ENCODE measurements around the gene SH3RF3.

The SH3RF3 gene

DNA sequence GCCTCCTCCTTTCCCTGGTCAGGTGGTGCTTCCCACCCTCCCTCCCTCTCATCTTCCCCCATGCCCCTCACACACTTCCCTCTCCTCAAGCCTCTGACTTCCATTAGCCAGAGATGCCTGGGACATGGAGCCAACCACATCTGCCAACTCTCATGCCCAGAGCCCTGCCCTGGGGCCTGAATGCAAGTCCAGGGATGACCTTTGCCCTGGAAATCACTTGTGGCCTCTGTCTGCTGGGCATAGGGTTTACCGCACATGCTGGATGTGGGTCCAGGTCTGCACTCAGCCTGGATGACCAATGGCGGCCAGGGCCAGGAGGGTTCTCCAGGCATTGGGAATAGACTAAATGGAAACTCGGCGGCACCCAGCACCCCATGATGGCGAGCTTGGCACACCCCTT, 385.9 kb downstream of the SH3RF3 start:
- no peak for TF ChIP-seq FOXP2 (optimal IDR thresholded peaks at IDR 0.05; ENCODE audit: borderline replicate concordance, extremely low read depth, extremely low read length, insufficient read depth)
- no peak for TF ChIP-seq SIN3A (IDR thresholded peaks at IDR 0.05; ENCODE audit: borderline replicate concordance, insufficient read depth, low read length)
- TF ChIP-seq POLR2AphosphoS5 (IDR thresholded peaks at IDR 0.05; ENCODE audit: low read depth, low read length), result no peak
- TF ChIP-seq, protein P1, sequence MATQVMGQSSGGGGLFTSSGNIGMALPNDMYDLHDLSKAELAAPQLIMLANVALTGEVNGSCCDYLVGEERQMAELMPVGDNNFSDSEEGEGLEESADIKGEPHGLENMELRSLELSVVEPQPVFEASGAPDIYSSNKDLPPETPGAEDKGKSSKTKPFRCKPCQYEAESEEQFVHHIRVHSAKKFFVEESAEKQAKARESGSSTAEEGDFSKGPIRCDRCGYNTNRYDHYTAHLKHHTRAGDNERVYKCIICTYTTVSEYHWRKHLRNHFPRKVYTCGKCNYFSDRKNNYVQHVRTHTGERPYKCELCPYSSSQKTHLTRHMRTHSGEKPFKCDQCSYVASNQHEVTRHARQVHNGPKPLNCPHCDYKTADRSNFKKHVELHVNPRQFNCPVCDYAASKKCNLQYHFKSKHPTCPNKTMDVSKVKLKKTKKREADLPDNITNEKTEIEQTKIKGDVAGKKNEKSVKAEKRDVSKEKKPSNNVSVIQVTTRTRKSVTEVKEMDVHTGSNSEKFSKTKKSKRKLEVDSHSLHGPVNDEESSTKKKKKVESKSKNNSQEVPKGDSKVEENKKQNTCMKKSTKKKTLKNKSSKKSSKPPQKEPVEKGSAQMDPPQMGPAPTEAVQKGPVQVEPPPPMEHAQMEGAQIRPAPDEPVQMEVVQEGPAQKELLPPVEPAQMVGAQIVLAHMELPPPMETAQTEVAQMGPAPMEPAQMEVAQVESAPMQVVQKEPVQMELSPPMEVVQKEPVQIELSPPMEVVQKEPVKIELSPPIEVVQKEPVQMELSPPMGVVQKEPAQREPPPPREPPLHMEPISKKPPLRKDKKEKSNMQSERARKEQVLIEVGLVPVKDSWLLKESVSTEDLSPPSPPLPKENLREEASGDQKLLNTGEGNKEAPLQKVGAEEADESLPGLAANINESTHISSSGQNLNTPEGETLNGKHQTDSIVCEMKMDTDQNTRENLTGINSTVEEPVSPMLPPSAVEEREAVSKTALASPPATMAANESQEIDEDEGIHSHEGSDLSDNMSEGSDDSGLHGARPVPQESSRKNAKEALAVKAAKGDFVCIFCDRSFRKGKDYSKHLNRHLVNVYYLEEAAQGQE (IDR thresholded peaks at IDR 0.05; ENCODE audit: insufficient read depth in 1 of 2, low read depth in 2 of 2, low read length in 2 of 2), result no peak
- TF ChIP-seq TAF1 (IDR thresholded peaks at IDR 0.05; ENCODE audit: borderline replicate concordance, insufficient read depth, low read length), result no peak

DNA sequence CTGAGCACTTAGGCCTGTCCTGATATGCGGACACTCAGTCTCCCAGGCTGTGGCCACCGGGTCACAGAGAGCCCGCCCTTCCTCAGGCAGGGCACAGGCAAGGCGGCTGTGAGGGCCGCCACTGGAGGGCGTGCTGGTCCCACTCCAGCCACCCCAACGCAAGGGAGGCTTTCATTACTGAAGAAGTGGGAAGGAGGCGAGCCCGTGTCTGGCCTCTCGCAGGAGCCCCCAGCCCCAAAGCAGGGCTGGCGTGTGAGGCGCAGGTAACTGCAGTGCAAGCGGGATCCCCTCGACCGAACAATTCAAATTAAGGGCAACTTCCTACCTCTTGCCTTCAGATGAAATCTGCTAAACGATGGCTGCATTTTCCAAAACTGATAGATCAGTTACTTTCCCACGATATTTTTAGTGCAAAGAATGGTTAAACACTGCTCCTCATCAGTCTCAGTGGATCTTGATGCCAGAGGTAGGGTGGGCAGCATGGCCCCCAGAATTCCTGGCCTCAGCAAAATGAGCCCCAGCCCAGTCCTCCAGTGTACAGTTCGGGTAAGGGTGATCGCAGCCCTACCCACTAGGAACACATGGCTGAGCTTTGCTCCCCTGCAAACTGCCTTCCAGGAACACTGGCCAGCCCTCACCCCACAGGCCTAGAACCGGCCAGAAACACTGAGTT, 387.6 kb downstream of the SH3RF3 start:
- no peak for TF ChIP-seq TAF1 (IDR thresholded peaks at IDR 0.05; ENCODE audit: borderline replicate concordance, insufficient read depth, low read length)

DNA sequence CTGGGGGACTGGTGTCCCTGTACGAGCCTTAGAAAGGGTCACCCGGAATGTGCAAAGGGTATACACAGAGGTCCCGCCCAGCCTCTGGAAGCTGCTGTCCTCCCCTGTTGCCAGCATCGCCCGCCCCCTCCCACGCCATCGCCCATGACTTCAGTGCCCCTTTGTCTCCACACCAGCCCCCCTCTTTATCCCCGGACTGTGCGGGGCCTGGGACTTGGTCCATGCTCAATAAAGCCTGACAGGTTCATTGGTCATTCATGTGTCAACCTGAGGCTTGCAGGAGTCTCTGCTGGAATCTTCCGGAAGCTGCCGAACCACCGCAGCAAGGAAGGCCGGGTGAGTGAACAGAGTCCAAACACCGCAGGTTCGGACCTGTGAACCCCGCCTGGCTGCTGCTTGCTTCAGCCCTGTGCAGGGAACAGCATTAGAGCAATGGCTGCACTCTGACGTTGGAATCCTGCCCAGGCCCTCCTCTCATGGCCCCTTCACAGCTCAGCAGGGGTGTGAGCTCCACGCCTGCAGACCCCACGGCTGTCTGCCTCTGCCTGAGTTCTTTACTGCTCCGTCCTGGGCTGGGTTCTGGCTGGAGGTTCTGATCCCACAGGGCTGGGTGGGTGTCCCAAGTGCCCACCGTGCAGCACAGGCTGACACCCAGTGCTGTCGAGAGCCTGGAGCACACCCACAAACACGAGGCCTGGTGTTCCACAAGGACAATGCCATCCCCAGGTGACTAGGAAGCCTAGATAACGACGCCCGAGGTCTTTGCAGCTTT, 388.3 kb downstream of the SH3RF3 start:
- TF ChIP-seq TAF1 (IDR thresholded peaks at IDR 0.05; ENCODE audit: borderline replicate concordance, insufficient read depth, low read length) (no peak), FOXP2 (optimal IDR thresholded peaks at IDR 0.05; ENCODE audit: borderline replicate concordance, extremely low read depth, extremely low read length, insufficient read depth) (no peak), POLR2AphosphoS5 (IDR thresholded peaks at IDR 0.05; ENCODE audit: low read depth, low read length) (no peak), SIN3A (IDR thresholded peaks at IDR 0.05; ENCODE audit: borderline replicate concordance, insufficient read depth, low read length) (no peak)
- TF ChIP-seq, protein P1 (IDR thresholded peaks at IDR 0.05; ENCODE audit: insufficient read depth in 1 of 2, low read depth in 2 of 2, low read length in 2 of 2), result no peak

DNA sequence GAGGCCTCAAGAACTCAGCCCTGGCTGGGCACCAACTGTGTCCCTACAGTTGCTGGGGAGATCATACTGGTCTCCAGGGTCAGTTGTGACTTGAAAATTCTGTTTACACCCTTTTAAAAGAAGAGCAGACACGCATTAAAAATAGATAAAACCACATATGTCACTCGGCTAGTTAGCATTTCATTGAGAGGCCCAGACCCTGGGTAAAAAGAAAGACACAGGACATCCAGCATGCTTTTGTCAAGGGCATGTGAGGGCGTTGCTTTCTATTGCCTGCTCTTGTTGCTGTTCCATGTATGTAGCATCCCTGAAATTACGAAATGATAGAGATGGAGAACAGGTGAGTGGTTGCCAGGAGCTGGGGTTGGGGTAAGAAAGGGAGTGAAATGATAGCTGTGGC, 390.5 kb downstream of the SH3RF3 start:
- TF ChIP-seq POLR2AphosphoS5 (IDR thresholded peaks at IDR 0.05; ENCODE audit: low read depth, low read length) (no peak), SIN3A (IDR thresholded peaks at IDR 0.05; ENCODE audit: borderline replicate concordance, insufficient read depth, low read length) (no peak), TAF1 (IDR thresholded peaks at IDR 0.05; ENCODE audit: borderline replicate concordance, insufficient read depth, low read length) (no peak)
- TF ChIP-seq, protein P1 (IDR thresholded peaks at IDR 0.05; ENCODE audit: insufficient read depth in 1 of 2, low read depth in 2 of 2, low read length in 2 of 2), result no peak

DNA sequence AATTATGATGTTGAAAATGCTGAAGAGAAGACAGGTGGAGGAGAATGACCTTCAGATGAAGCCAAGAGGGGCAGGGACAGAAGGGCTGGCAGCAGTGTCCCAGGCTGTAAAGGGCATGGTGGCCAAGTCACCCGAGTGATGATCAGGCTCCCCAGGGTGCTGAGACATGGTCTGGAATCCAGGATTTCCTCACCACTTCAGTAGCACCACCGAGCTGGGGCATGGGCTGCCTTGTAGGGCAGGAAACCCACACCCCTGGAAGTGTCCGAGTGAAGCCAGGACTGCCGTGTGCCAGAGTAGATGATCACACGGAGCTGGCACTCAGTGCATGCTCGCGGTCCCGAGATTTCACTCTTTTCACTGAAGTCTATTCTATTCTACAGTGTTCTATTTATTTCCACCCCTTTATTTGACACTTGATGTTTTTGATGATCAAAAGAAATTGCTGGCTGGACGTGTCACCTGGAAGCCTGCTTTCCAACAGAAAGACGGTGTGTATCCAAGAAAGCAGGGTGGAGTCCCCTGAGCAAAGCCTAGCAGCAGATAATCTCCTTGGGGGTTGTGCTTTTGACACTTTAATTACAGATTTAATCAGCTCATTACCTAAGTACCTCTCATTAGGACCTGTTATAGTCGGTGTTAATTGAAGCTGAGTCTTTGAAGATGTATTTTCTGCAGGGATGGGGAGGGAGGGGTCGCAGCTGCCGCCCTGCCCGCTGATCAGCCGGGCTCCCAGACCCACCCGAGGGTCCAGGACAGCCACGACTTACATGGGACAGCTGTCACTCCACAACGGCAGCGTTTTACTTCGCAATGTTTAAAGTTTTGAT, 392.4 kb downstream of the SH3RF3 start:
- TF ChIP-seq, protein P1 (IDR thresholded peaks at IDR 0.05; ENCODE audit: insufficient read depth in 1 of 2, low read depth in 2 of 2, low read length in 2 of 2), result no peak
- TF ChIP-seq POLR2AphosphoS5 (IDR thresholded peaks at IDR 0.05; ENCODE audit: low read depth, low read length), result no peak
- no peak for TF ChIP-seq SIN3A (IDR thresholded peaks at IDR 0.05; ENCODE audit: borderline replicate concordance, insufficient read depth, low read length)
- TF ChIP-seq FOXP2 (optimal IDR thresholded peaks at IDR 0.05; ENCODE audit: borderline replicate concordance, extremely low read depth, extremely low read length, insufficient read depth), result no peak
- TF ChIP-seq TAF1 (IDR thresholded peaks at IDR 0.05; ENCODE audit: borderline replicate concordance, insufficient read depth, low read length), result no peak
